ENCODE data around the gene ARHGAP8.

The ARHGAP8 gene

GRCh38 chr22:44818727-44819126 is 66.4 kb downstream of the ARHGAP8 start:
- H3K27me3 ChIP-seq (ENCODE audit: insufficient read depth, low read length, poor library complexity, severe bottlenecking): no peaks in the 10 kb centered on the region
- H4K20me1 ChIP-seq (ENCODE audit: insufficient read depth, low read length, poor library complexity, severe bottlenecking): no peaks in the 10 kb centered on the region
- H3K4me3 ChIP-seq (ENCODE audit: low read length, poor library complexity, severe bottlenecking): no peak overlapping the region
- TF ChIP-seq CTCF (conservative IDR thresholded peaks at IDR 0.05; ENCODE audit: low read length) (no peak), EZH2phosphoT487 (IDR thresholded peaks at IDR 0.05; ENCODE audit: borderline replicate concordance) (no peak)
- no peaks in the 10 kb centered on the region for H3K9me2 ChIP-seq (replicated peaks; ENCODE audit: low read depth, low read length)
- no peaks in the 10 kb centered on the region for H3K36me3 ChIP-seq (ENCODE audit: insufficient read depth, low read length)
- H3F3A ChIP-seq (ENCODE audit: low read depth): no peaks in the 10 kb centered on the region
- no peaks in the 10 kb centered on the region for H3K79me2 ChIP-seq (ENCODE audit: insufficient read depth, low read length)
- H3K4me1 ChIP-seq (ENCODE audit: insufficient read depth, low read length, poor library complexity, severe bottlenecking): no peaks in the 10 kb centered on the region
- H3K9me3 ChIP-seq (ENCODE audit: insufficient read depth, low read depth, low read length): no peaks in the 10 kb centered on the region
- H2AFZ ChIP-seq (ENCODE audit: low read length): no peak overlapping the region
- no peak overlapping the region for H3K9ac ChIP-seq (ENCODE audit: low read depth, low read length, poor library complexity, severe bottlenecking)
- H3K4me2 ChIP-seq (ENCODE audit: low read depth, low read length, poor library complexity, severe bottlenecking): no peak overlapping the region

GRCh38 chr22:44819966-44820631 is 67.7 kb downstream of the ARHGAP8 start:
- no peak overlapping the region for H3K9ac ChIP-seq (ENCODE audit: low read depth, low read length, poor library complexity, severe bottlenecking)
- H3K36me3 ChIP-seq (ENCODE audit: insufficient read depth, low read length): no peaks in the 10 kb centered on the region
- no peak for TF ChIP-seq EZH2phosphoT487 (IDR thresholded peaks at IDR 0.05; ENCODE audit: borderline replicate concordance)

GRCh38 chr22:44821741-44822475 is 69.5 kb downstream of the ARHGAP8 start:
- Histone ChIP-seq H3K79me2 (ENCODE audit: insufficient read depth, low read length) (no peaks in the 10 kb centered on the region), H3K9me2 (replicated peaks; ENCODE audit: low read depth, low read length) (no peaks in the 10 kb centered on the region)

More at GRCh38 chr22:44819966-44820631, 67.7 kb downstream of the ARHGAP8 start:
- Histone ChIP-seq H3F3A (ENCODE audit: low read depth) (no peaks in the 10 kb centered on the region), H3K9me3 (ENCODE audit: insufficient read depth, low read depth, low read length) (no peaks in the 10 kb centered on the region), H3K79me2 (ENCODE audit: insufficient read depth, low read length) (no peaks in the 10 kb centered on the region), H3K9me2 (replicated peaks; ENCODE audit: low read depth, low read length) (no peaks in the 10 kb centered on the region), H3K4me2 (ENCODE audit: low read depth, low read length, poor library complexity, severe bottlenecking) (no peak overlapping the region), H3K4me1 (ENCODE audit: insufficient read depth, low read length, poor library complexity, severe bottlenecking) (no peaks in the 10 kb centered on the region), H2AFZ (ENCODE audit: low read length) (no peak overlapping the region), H3K27me3 (ENCODE audit: insufficient read depth, low read length, poor library complexity, severe bottlenecking) (no peaks in the 10 kb centered on the region), H4K20me1 (ENCODE audit: insufficient read depth, low read length, poor library complexity, severe bottlenecking) (no peaks in the 10 kb centered on the region), H3K4me3 (ENCODE audit: low read length, poor library complexity, severe bottlenecking) (no peak overlapping the region)

More at GRCh38 chr22:44821741-44822475, 69.5 kb downstream of the ARHGAP8 start:
- H3K36me3 ChIP-seq (ENCODE audit: insufficient read depth, low read length): no peaks in the 10 kb centered on the region
- H3F3A ChIP-seq (ENCODE audit: low read depth): no peaks in the 10 kb centered on the region
- no peaks in the 10 kb centered on the region for H3K9me3 ChIP-seq (ENCODE audit: insufficient read depth, low read depth, low read length)
- TF ChIP-seq EZH2phosphoT487 (IDR thresholded peaks at IDR 0.05; ENCODE audit: borderline replicate concordance): no peak
- TF ChIP-seq CTCF (conservative IDR thresholded peaks at IDR 0.05; ENCODE audit: low read length): no peak
- H3K9ac ChIP-seq (ENCODE audit: low read depth, low read length, poor library complexity, severe bottlenecking): no peak overlapping the region
- H3K4me1 ChIP-seq (ENCODE audit: insufficient read depth, low read length, poor library complexity, severe bottlenecking): no peaks in the 10 kb centered on the region
- H3K4me2 ChIP-seq (ENCODE audit: low read depth, low read length, poor library complexity, severe bottlenecking): no peak overlapping the region
- H2AFZ ChIP-seq (ENCODE audit: low read length): no peak overlapping the region
- H3K4me3 ChIP-seq (ENCODE audit: low read length, poor library complexity, severe bottlenecking): no peak overlapping the region
- H4K20me1 ChIP-seq (ENCODE audit: insufficient read depth, low read length, poor library complexity, severe bottlenecking): no peaks in the 10 kb centered on the region
- H3K27me3 ChIP-seq (ENCODE audit: insufficient read depth, low read length, poor library complexity, severe bottlenecking): no peaks in the 10 kb centered on the region

All from Loucy (cell line).